Ramos (cell line): Measurements from ENCODE around the gene TTLL8.
"Not testable (repeated sequence)": the region's sequence is repeated elsewhere in the genome, so short reads cannot be mapped to it uniquely, and the experiment has no call there.

ENCODE experiments used
- in situ Hi-C: fragments of 300-500 bp; cut with MboI; formaldehyde crosslinking; loops from one replicate; pipeline ENCODE4 v1.14.3; 2022; ENCODE audit warnings: low sequenced_read_pairs; ENCODE audit not compliant: unreplicated experiment

The TTLL8 gene

GRCh38 chr22:49995041-49995360, 63.1 kb downstream of the TTLL8 start:
- in situ Hi-C loops: no loop called here

GRCh38 chr22:49994361-49995040, 63.6 kb downstream of the TTLL8 start:
- in situ Hi-C loops: no loop called here

- in situ Hi-C loops: no loop called here
These were observed 64.3 kb downstream of the TTLL8 start for GRCh38 chr22:49993649-49994360.

DNA sequence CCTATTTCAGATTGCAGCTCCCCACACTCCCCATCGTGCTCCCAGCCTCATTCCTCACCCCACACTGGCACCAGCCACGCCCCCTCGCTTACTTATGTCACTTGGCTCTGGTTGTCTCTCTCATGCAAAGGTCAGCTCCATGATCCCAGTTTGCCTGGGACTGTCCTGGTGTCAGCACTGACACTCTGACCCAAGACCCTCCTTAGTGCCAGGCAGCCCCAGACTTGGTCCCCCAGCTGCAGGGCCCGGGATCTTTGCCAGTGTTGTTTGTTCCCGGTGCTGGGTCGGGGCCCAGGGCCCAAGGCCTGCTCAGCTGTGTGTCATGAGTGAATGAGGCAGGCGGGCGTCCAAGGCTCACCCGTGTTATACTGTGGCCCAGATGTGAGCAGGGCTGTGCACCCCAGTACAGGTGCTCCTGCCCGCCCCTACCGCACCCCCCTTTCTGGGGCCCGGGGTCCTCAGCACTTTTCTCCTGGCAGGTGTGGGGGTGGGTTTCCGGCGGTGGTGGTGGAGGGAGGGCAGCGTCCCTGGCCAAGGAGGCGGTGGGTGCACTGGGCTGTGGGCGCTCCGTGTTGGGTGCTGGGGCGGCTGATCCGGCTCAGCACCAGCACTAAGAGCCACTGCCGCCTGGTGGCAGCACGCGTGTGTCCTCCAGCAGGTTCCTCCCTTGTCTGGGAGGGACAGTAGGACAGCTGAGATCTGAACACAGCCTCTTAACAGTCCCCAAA, 65.0 kb downstream of the TTLL8 start:
- in situ Hi-C loops: no loop called here

GRCh38 chr22:49991907-49992533, 66.1 kb downstream of the TTLL8 start:
- in situ Hi-C loops: no loop called here

DNA sequence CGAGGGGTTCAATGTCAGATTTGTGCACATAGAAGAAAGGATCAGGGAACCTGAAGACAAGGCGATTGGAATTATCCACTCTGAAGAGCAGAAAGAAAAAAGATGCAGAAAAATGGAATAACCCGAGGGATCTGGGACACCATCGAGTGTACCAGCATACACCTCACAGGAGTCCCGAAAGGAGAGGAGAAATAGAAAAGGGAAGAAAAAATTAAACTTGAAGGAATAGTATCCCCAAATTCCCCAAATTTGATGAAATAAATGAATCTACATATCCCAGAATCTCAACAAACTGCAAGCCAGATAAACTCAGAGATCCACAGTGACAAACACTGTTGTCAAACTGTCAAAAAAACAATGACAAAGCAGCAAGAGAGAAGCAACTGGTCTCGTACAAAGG, 66.9 kb downstream of the TTLL8 start:
- in situ Hi-C loops: no loop called here

GRCh38 chr22:49989826-49990225, 68.3 kb downstream of the TTLL8 start:
- in situ Hi-C loops: not testable (repeated sequence)

DNA sequence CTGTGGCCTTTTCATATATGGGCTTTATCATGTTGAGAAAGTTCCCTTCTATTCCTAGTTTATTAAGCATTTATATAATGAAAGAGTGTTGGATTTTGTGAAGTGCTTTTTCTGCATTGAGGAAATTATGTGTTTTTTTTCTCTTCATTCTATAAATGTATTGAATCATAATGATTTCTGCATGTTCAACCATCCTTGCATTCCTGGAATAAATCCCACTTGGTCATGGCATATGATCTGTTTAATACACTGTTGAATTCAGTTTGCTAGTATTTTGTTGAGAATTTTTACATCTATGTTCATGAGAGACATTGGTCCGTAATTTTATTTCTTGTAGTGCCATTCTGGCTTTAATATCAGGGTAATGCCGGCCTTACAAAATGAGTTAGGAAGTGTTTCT, 71.8 kb downstream of the TTLL8 start:
- in situ Hi-C loops: no loop called here

DNA sequence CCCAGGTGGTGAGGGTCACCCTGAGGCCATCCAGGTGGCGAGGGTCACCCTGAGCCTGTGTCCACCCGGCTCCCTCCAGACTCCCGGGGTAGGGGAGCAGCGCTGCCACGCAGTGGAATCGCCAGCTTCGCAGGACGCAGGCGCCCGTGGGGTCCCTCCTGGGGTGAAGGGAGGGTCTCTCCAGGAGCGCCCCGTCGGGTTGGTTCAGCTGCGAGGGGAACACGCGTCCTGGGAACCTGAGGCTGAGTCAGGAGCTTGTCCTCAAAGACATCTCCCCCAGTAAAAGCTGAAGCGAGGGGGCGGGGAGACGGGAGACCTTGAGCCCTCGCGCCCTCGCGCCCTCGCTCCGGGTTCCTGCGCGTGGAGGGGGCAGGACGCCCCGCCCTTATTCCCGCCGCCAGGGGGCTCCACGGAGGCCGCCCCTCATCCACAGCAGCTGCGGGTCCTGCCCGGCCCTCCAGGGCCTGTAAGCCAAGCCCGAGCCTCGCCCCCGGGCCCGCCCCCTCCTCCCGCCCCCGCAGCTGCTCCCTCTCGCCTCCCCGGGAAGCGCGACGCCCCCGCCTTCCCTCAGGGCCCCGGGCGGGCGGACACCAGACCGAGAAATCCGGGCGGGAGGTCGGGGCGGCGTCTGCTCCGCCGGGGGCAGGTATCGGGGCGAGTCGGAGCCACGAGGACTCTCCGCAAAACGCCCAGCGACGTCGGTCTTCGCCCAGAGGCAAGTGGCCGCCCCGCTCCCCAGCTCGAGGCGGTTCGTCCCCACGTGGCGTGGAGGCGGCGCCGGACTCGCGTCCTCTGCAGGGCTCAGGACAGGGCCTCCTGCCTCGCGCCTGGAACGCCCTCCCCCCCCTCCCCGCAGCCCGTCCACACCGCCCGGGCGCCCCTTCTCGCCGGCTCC, 74.7 kb downstream of the TTLL8 start:
- in situ Hi-C loops: no loop called here

GRCh38 chr22:49981799-49982198, 76.3 kb downstream of the TTLL8 start:
- in situ Hi-C loops: not testable (repeated sequence)

DNA sequence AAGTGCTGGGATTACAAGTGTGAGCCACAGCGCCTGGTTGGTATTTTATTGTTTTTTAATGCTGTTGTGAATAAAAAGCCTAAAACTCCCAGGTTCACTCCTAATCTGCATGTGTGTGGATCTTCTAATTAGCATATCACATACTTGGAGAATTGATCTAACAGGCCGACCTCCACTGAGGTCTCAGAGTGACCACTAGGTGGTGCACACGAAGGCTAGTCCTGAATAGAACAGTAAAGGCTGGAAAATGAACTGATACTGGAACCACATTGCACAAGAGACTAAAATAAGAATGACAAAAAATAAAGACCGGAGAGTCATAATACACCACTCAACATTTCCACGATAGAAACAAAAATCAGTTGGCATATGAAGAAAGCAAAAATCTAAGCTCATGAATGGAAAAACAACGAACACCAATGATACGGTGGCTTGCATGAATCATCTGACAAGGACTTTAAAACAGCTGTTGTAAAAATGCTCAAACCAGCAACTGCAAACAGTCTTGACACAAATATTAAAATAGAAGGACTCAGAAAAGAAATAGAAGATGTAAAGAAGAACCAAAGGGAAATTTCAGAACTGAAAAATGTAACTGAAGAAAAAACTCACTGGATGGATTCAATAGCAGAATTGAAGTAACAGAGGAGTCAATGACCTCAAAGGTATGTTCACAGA, 78.4 kb downstream of the TTLL8 start:
- in situ Hi-C loops: no loop called here

GRCh38 chr22:49977578-49977977, 80.5 kb downstream of the TTLL8 start:
- in situ Hi-C loops: no loop called here

GRCh38 chr22:49976439-49977175, 81.5 kb downstream of the TTLL8 start:
- in situ Hi-C loops: no loop called here

DNA sequence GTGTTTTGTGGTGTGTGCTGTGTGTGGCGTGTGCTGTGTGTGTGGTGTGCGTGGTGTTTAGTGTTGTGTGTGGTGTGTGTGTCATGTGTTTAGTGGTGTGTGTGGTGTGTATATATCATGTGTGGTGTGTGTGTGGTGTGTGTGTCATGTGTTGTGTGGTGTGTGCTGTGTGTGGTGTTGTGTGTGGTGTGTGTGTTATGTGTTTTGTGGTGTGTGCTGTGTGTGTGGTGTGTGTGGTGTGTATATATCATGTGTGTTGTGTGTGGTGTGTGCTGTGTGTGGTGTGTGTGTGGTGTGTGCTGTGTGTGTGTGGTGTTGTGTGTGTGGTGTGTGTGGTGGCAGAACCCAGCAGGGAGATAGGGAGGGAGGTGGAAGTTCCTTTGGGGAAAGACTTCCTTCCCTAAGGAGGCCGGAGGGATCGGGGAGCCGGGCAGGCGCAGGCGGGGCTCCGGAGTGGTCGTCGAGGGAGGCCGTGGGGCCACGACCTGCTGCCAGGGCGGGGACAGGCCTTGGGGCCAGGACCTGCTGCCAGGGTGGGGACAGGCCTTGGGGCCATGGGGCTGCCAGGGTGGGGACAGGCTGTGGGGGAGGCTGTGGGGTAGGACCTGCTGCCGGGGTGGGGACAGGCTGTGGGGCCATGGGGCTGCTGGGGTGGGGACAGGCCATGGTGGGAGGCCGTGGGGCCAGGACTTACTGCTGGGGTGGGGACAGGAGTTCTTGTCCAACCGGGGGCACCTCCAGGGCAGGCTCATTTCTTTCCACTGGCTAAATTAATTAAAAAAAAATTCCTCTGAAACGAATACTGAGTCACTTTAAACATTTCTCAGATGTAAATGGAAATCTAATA, 82.3 kb downstream of the TTLL8 start:
- in situ Hi-C loops: no loop called here

- in situ Hi-C loops: no loop called here
These were observed 84.8 kb downstream of the TTLL8 start for GRCh38 chr22:49973018-49973961.

DNA sequence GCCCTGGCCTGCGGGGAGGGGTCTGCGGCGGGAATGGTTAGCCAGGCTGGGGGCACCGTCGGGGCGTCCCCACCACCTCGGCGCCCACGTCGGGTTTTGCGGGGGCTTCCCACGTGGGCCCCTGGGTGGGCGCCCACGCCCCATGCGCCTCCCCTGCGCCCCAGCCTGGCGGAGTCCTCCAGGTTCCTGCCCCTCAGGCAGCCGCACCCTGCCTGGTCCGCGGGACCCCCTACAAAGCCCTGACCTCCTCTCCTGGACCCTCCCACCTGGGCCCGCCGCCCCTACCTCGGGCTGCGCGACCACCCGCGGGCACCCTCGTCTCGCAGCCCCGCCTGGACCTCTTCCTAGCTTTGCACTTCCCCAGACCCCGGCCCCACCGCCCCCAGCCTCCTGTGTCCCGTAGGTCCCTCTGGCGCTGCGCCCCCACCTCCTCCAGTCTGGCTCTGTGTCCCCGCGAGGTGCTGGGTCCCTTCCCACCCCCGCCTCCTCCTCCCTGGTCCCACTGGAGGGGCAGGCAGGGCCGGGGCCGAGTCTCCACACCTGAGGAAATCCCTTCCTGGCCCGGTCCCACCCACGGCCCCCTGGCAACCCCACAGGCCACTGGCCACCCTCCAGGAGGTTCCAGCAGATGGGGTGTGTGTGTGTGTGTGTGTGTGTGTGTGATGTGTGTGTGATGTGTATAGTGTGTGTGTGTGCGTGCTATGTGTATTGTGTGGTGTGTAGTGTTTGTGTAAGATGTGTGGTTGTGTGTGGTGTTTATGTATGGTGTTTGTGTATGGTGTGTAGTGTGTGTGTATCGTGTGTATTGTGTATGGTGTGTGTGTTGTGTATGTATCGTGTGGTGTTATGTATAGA, 85.7 kb downstream of the TTLL8 start:
- in situ Hi-C loops: no loop called here
